HG03521 (cell line): ENCODE results near the gene PPP6R2.

Experiments
- ATAC-seq: cut with Tn5 transposase; IDR thresholded peaks from one replicate; pipeline ENCODE4 v1.9.1; 2021; ENCODE audit warnings: mild to moderate bottlenecking, moderate library complexity; ENCODE audit not compliant: unreplicated experiment

The PPP6R2 gene

GRCh38 chr22:50481440-50482106 is 138.4 kb downstream of the PPP6R2 start, which contains the start of gene ADM2:
Gene ADM2, plus strand, starts transcription at chr22:50481543. Its CDS starts 305 bp downstream, at chr22:50481848.
- ATAC-seq: no peak

GRCh38 chr22:50482107-50483074 is 139.3 kb downstream of the PPP6R2 start:
- ATAC-seq: no peak

GRCh38 chr22:50483106-50483505 is 140.0 kb downstream of the PPP6R2 start:
- no peak for ATAC-seq

GRCh38 chr22:50483556-50483955 is 140.4 kb downstream of the PPP6R2 start:
- ATAC-seq: no peak

- ATAC-seq: no peak
Observed at GRCh38 chr22:50483977-50484853, 141.1 kb downstream of the PPP6R2 start.

GRCh38 chr22:50485221-50486131 is 142.3 kb downstream of the PPP6R2 start:
- ATAC-seq: no peak

- ATAC-seq: no peak
Observed at GRCh38 chr22:50486561-50487289, 143.6 kb downstream of the PPP6R2 start, which contains the start of gene MIOX. Gene MIOX, plus strand, starts transcription at chr22:50486859. Its CDS starts 39 bp downstream, at chr22:50486898.

GRCh38 chr22:50487290-50488005 is 144.3 kb downstream of the PPP6R2 start:
- ATAC-seq: no peak

GRCh38 chr22:50488006-50488677 is 145.0 kb downstream of the PPP6R2 start:
- ATAC-seq: no peak

GRCh38 chr22:50488886-50489285 is 145.8 kb downstream of the PPP6R2 start:
- no peak for ATAC-seq

GRCh38 chr22:50489363-50490243 is 146.5 kb downstream of the PPP6R2 start:
- no peak for ATAC-seq

GRCh38 chr22:50490531-50491308 is 147.6 kb downstream of the PPP6R2 start:
- no peak for ATAC-seq
